HG02840 (cell line): ENCODE measurements around the gene FZD7.

Experiments
- ATAC-seq: cut with Tn5 transposase; IDR thresholded peaks from one replicate; pipeline ENCODE4 v1.9.1; 2021; ENCODE audit warnings: mild to moderate bottlenecking, moderate library complexity, moderate number of reproducible peaks; ENCODE audit not compliant: unreplicated experiment, low FRiP score

The FZD7 gene

DNA sequence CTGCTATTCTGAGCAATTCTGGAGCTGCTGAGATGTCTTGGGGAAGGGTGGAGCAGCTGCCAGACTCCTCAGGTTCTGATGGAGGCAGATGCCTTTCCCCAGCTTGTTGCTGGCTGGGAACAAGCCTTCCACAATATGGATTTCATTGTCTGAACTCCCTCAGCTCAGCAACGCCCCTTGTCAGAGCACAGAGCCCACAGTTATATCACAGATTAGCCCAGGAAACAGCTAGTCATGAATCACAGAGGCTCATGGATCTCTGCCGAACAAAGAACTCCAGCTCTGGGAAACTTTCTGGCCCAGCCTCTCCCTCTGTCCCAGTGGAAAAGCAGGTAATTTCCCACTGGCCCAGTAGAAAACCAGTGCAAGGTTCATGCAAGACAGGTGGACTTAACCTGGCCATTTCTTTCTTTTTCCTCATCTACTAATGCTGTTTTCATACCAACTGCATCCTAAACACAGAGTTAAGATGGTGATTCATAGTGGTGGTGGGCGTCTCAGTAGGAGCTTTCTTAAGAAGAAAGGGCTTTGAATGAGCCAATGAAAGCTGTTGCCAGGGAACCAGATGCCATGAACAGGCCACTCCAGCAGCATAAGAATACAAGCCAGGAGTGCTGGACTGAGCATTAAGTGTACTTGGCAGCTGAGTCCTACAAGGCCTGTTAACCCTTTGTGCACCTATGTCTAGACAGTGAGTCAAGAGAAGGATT is 30.7 kb downstream of the FZD7 start:
- ATAC-seq, result no peak

DNA sequence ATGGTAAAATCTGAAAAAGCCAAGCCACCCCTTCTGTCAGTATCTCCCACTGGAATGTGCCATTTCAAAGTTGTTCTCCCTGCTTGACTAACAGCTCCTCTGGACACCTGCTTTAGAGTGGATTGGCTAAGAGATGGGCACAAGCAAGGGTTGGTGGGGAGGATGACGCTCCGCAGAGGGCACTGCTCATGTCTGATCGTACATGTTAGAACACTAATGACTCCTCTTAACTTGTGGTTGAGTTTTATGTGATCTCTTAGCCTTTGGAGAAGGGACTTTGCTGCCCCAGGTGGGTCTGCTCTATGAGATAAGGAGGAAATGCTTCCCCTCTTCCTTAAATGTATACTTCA is 31.2 kb downstream of the FZD7 start:
- ATAC-seq, result no peak

DNA sequence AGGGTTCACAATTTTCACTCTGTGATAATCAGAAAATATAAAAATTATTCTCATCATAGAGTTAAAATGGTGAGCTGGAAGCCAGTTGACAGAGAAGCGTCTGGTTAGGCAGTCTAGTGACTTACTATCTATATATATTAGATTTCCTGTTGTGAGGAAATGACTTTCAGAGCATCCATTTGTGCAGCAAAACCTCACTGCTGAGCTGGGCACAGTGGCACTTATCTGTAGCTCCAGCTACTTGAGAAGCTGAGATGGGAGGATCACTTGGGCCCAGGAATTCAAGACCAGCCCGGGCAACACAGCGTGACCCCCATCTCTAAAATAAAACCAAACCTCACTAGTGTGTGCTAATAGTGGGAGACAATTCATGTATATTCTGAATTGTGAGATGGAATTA is 32.2 kb downstream of the FZD7 start:
- ATAC-seq, result no peak

DNA sequence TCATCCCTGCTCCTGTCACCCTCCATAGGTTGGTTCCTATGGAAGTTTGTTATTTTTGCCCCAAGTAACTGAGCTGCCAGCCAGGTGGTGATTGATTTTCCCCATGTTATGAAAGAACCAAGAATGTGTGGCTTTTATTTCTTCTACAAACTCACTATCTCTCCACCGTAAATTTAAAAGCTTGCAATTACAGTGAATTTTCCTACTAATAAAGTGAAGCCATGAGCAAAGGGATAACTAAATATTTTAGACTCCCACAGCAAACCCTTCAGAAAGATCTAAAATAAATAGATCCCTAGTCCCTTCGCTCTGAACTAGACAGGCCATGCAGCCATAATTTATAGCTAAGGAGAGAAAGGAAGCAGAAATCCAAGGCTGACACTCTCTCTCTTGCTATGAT is 33.2 kb downstream of the FZD7 start:
- no peak for ATAC-seq

DNA sequence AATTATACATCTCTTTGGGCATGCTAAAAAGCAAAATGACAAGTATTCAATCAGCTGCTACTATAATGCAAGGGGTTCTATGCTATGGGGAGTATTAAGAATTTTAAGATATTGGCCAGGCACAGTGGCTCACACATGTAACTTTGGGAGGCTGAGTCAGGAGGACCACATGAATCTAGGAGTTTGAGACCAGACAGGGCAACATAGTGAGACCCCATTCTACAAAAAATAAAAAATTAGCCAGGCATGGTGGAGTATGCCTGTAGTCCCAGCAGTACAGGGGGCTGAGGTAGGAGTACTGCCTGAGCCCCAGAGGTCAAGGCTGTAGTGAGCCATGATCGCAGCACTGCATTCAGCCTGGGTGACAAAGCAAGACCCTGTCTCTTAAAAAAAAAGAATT is 33.9 kb downstream of the FZD7 start:
- no peak for ATAC-seq

DNA sequence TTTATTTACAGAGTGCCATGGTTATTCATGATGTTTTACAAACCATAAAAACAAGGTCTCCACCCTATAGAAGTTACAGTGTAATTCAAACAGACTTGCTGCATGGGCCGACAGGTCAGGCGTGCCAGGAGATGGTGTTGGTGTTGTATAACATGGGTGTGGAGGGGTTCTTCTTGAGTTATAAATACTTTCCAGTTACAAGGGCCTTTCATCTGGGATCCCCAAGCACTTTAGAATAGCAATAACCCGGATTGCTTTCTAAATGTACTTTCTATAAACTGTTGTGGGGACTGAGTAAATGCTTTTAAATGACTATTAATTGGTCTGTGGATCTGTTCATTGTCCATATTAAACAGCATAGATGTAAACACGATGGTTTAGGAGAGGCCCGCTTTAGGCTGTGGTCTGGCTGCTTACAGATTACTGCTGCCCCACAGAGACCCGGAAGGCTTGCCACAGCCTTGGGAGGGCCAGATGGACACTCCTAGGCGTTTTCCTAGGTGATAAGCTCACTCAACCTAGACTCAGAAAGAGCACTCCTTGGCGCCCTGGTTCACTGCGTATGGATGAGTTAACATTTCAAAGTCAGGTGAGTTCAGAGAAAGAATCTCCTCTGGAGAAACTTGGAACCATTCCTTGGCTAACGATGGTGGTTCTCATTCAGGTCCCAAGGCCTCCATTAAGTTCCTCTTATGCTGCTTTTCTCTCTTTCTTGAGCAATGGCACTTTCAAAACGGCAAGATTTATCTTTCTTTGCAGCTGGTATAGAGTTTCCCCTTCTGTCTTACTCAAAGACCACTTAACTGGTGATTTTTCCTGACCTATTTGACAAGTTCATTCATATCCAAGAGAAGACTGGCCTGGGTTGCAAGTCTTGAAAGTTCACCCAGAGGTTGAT is 35.8 kb downstream of the FZD7 start:
- ATAC-seq, result no peak

DNA sequence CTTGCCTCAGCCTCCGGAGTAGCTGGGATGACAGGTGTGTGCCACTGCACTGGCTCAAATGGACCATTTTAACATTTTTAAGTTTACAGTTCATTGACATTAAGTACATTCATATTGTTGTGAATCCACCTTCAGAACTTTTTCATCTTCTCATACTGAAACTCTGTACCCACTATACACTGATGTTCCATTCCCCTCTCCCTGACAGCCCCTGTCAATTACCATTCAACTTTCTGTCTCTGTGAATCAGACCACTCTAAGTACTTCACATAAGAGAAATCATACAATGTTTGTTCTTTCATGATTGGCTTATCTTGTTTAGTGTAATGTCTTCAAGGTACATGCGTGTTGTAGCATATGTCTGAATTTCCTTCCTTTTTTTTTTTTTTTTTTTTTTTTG is 37.5 kb downstream of the FZD7 start:
- no peak for ATAC-seq

DNA sequence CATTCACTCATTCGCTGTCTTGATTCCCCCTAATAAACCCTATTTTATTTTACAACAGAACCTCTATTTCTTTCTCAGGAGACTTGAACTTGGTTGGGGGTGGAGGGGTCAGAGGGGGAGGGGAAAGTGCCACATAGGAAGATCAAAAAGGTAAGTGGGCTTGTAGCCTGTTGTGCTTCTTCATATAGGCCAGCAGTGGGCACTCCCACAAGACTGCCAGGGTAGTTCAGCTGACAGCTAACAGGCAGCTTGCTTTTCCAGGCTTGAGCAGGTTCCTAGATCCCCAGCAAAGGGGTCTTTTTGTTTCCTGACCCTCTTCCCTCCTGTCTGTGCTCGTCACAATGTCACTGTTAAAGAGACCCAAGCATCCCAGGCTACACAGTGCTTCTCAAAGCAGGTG is 38.6 kb downstream of the FZD7 start:
- ATAC-seq, result no peak

DNA sequence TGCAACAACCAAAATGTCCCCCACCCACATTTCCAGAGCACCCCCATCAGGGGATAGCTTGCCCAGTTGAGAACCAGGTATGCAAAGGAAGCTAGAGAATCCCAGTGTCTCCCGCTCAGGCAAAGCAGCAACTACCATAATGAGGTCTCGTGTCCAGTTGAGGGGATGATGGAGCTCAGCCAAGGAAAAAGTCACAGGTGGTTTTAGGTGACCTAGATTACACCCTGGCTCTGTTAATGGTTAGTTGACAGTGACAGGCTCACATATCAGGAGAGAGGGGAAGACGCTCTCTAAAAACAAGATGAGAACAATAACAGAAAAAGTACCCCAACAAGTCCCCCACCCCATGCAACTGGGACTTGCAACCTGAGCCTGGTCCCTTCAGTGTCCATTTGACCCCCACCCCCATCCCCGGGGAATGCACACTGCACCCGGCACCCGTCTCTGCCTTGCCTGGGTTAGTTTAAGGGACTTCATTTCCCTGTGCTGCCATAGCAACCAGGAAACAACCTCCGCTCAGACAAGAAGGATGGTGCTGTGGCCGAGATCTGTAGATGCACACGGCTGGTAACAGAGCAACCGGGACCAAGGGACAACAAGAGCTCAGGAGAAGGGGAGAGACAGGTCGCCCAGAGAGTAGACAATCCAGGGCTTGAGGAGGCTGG is 39.2 kb downstream of the FZD7 start, which contains the start of gene KIAA2012:
KIAA2012 (plus strand) TSS at position 519 of the 665 bp plus-strand sequence. CDS start 373 bp downstream, outside the sequence.
- no peak for ATAC-seq

DNA sequence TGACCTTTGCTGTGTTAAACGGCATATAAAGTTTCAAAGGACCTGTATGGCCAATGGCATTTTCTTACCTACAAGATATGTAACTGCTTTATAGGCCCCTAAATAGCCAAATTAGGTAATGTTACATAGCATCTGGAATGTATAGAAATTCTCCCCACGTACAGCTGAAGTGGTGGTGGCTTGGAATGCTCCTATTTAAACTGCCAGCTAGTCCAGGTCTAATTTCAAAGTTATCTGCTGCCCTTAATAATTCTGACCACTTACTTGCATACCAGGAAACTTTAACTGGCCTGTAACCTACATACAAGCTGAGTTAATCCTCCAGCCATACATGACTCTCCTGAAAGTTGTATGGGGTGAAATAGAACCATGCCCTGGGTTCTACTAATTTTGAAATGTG is 40.7 kb downstream of the FZD7 start:
- ATAC-seq, result no peak

DNA sequence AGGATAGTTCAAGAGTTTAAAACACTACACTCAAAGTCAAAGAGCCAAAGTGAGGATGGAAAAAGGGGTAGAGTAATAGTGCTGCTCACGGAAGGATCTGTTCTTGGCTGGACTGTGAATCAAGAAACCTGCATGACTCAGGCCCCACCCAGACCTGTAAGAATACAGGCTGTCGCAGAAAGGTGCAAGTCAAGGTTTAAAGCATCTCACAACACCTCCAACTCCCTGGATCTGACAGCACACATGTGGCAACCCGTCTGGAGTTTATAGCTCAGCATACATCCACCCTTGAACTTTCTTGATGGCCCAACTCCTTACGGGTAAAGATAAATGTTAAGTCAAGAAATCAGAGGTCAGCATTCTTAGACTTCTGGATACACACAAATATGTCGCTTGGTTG is 45.7 kb downstream of the FZD7 start:
- no peak for ATAC-seq

DNA sequence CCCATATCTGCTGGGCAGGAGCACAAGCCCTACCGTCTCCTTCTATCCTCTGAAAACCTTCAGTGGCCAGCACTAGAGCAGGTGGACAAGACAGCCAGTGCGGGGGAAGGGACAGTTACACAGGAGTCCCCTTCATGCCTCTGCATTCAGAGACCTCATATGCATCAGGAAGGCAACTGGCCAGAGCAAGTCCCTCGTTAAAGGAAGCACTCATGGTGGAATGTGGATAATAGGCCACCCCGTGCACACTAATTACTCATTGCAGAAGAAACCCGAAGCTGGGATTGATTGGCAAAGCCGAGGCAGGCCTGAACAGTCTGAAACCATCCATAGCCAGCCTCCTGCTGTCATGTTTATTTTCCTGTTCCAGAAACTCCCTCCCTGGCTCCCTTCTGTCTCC is 50.6 kb downstream of the FZD7 start:
- ATAC-seq, result no peak
